Astrocyte (in vitro differentiated cells and primary cell): Measurements from ENCODE around the gene HOXA1. TPM values are rescaled to one million over a fixed set of nuclear protein-coding genes. Genes with fewer than 3 reads are reported as not detected.
A peak's percentile ranks its signal among the peaks of the same experiment; 100 is the strongest.

Experiments
- DNase-seq: peaks from one replicate; pipeline ENCODE4 v3.0.0-alpha.2; 2010; ENCODE audit warnings: low read depth
- FAIRE-seq: peaks from 2 replicates; lab custom pipeline; 2011; peaks lifted over from hg19 to GRCh38; lab: Jason Lieb, UNC
- H2AFZ ChIP-seq: 2 replicates; pipeline ENCODE4 v1.6.0; 2012; ENCODE audit warnings: low read depth, low read length, inconsistent platforms
- H3K27ac ChIP-seq: 2 replicates; pipeline ENCODE4 v1.5.1; 2011; ENCODE audit warnings: low read depth, low read length, inconsistent platforms
- H3K27me3 ChIP-seq: 2 replicates; pipeline ENCODE4 v1.6.0; 2011; ENCODE audit warnings: low read length, inconsistent platforms; ENCODE audit not compliant: insufficient read depth
- H3K36me3 ChIP-seq: 2 replicates; pipeline ENCODE4 v1.5.1; 2011; ENCODE audit warnings: low read length, inconsistent platforms; ENCODE audit not compliant: insufficient read depth
- H3K4me1 ChIP-seq: 2 replicates; pipeline ENCODE4 v1.5.1; 2011; ENCODE audit warnings: low read length, inconsistent platforms; ENCODE audit not compliant: insufficient read depth
- H3K4me2 ChIP-seq: 2 replicates; pipeline ENCODE4 v1.6.0; 2012; ENCODE audit warnings: low read length, inconsistent platforms
- H3K4me3 ChIP-seq: 2 replicates; pipeline ENCODE4 v1.5.1; 2011; ENCODE audit warnings: low read depth, mild to moderate bottlenecking, low read length, inconsistent platforms; ENCODE audit not compliant: insufficient read depth
- H3K79me2 ChIP-seq: 2 replicates; pipeline ENCODE4 v1.6.0; 2012; ENCODE audit warnings: mild to moderate bottlenecking, low read length, inconsistent platforms; ENCODE audit not compliant: insufficient read depth
- H3K9ac ChIP-seq: 2 replicates; pipeline ENCODE4 v1.6.0; 2012; ENCODE audit warnings: mild to moderate bottlenecking, low read length, inconsistent platforms
- H3K9me3 ChIP-seq: 2 replicates; pipeline ENCODE4 v1.5.1; 2012; ENCODE audit warnings: low read depth, mild to moderate bottlenecking, low read length, inconsistent platforms; ENCODE audit not compliant: insufficient read depth
- H4K20me1 ChIP-seq: 2 replicates; pipeline ENCODE4 v1.6.0; 2012; ENCODE audit warnings: low read length, inconsistent platforms; ENCODE audit not compliant: insufficient read depth
- H3K27ac Mint-ChIP-seq: one replicate; pipeline ENCODE4 v1.8.0; 2021; ENCODE audit warnings: mild to moderate bottlenecking, mixed read lengths; ENCODE audit not compliant: unreplicated experiment
- H3K27me3 Mint-ChIP-seq: one replicate; pipeline ENCODE4 v1.8.0; 2021; ENCODE audit warnings: low read depth, mixed read lengths; ENCODE audit not compliant: unreplicated experiment
- H3K36me3 Mint-ChIP-seq: one replicate; pipeline ENCODE4 v1.8.0; 2021; ENCODE audit warnings: low read depth, mixed read lengths; ENCODE audit not compliant: unreplicated experiment
- H3K4me1 Mint-ChIP-seq: one replicate; pipeline ENCODE4 v1.8.0; 2021; ENCODE audit warnings: low read depth, mixed read lengths; ENCODE audit not compliant: unreplicated experiment
- H3K4me3 Mint-ChIP-seq: one replicate; pipeline ENCODE4 v1.8.0; 2021; ENCODE audit warnings: mild to moderate bottlenecking, moderate library complexity, mixed read lengths; ENCODE audit not compliant: unreplicated experiment
- H3K9me3 Mint-ChIP-seq: one replicate; pipeline ENCODE4 v1.8.0; 2021; ENCODE audit warnings: mild to moderate bottlenecking, mixed read lengths; ENCODE audit not compliant: unreplicated experiment
- CTCF ChIP-seq: IDR thresholded peaks from 2 replicates; pipeline ENCODE4 v1.5.1; 2011; ENCODE audit warnings: low read depth, mild to moderate bottlenecking, inconsistent platforms, low read length, moderate library complexity; ENCODE audit not compliant: insufficient read depth
- EZH2 ChIP-seq: IDR thresholded peaks from 2 replicates; pipeline ENCODE4 v1.6.1; 2012; ENCODE audit warnings: mild to moderate bottlenecking, low read length, inconsistent platforms; ENCODE audit not compliant: insufficient read depth
- total RNA-seq: library from RNA; stranded (reverse); gene quantifications from 2 replicates; pipeline ENCODE4 v1.2.1, GENCODE V29; 2021

Gene HOXA1
- total RNA-seq, 1 donor from 2014 or later = 0.23 TPM

GRCh38 chr7:27062946-27063345 is 32.9 kb downstream of the HOXA1 start:
- H3K27ac Mint-ChIP-seq = no peak overlapping the region
- H3K4me3 Mint-ChIP-seq = no peak overlapping the region
- no peaks in the 10 kb centered on the region for H4K20me1 ChIP-seq
- no peak overlapping the region for H3K9ac ChIP-seq
- H3K79me2 ChIP-seq = no peaks in the 10 kb centered on the region
- DNase-seq = peak; percentile 13
- H3K4me1 Mint-ChIP-seq = no peaks in the 10 kb centered on the region
- no peak overlapping the region for H3K4me2 ChIP-seq
- no peaks in the 10 kb centered on the region for H3K9me3 Mint-ChIP-seq
- no peak overlapping the region for H3K4me3 ChIP-seq
- peaks cover 4% of the 10 kb centered on the region for H3K4me1 ChIP-seq
- no peak for TF ChIP-seq CTCF
- no peak for TF ChIP-seq EZH2
- H3K27me3 ChIP-seq = no peaks in the 10 kb centered on the region
- FAIRE-seq = no peak
- H3K9me3 ChIP-seq = no peaks in the 10 kb centered on the region
- no peak overlapping the region for H3K27ac ChIP-seq
- no peaks in the 10 kb centered on the region for H3K36me3 Mint-ChIP-seq
- H2AFZ ChIP-seq = no peak overlapping the region
- peaks cover 12% of the 10 kb centered on the region for H3K27me3 Mint-ChIP-seq
- H3K36me3 ChIP-seq = no peaks in the 10 kb centered on the region

DNA sequence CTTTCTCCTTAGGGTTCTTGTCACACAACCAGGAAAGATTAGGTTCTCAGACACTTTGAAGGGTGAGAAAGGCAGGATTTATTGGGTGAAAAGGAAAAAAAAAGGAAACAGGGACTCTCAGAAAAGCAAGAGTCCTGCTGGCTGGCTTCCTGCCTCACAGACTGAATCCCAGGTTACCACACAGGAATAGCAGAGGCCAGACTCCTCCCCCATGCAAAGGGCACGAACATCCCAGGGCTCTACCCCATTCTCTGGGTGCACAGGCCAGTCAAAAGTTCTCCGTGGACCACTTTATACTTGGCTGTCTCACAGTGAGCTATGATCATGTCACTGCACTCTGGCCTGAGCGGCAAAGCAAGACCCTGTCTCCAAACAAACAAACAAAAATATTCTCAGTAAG is 42.6 kb downstream of the HOXA1 start:
- Histone ChIP-seq H2AFZ (no peak overlapping the region), H3K4me2 (no peak overlapping the region), H3K9ac (no peak overlapping the region), H3K4me3 (no peak overlapping the region), H3K9me3 (no peaks in the 10 kb centered on the region), H3K36me3 (no peaks in the 10 kb centered on the region), H3K27ac (no peak overlapping the region), H3K27me3 (no peaks in the 10 kb centered on the region), H3K79me2 (no peaks in the 10 kb centered on the region), H3K4me1 (no peaks in the 10 kb centered on the region), H4K20me1 (no peaks in the 10 kb centered on the region)
- Mint-ChIP-seq H3K36me3 (no peaks in the 10 kb centered on the region), H3K4me3 (no peak overlapping the region), H3K27ac (no peak overlapping the region), H3K27me3 (no peaks in the 10 kb centered on the region), H3K9me3 (no peaks in the 10 kb centered on the region), H3K4me1 (no peaks in the 10 kb centered on the region)
- DNase-seq (no peak), FAIRE-seq (no peak)
- TF ChIP-seq EZH2 = no peak
- TF ChIP-seq CTCF = no peak

GRCh38 chr7:27051451-27051850 is 44.3 kb downstream of the HOXA1 start:
- no peak overlapping the region for H3K27ac Mint-ChIP-seq
- no peaks in the 10 kb centered on the region for H3K79me2 ChIP-seq
- TF ChIP-seq EZH2 = no peak
- TF ChIP-seq CTCF = no peak
- no peak overlapping the region for H3K27ac ChIP-seq
- H3K9me3 ChIP-seq = no peaks in the 10 kb centered on the region
- H3K4me1 ChIP-seq = no peaks in the 10 kb centered on the region
- H4K20me1 ChIP-seq = no peaks in the 10 kb centered on the region
- H3K36me3 Mint-ChIP-seq = no peaks in the 10 kb centered on the region
- H3K4me3 Mint-ChIP-seq = no peak overlapping the region
- DNase-seq (peak; percentile 23), FAIRE-seq (no peak)
- H3K4me3 ChIP-seq = no peak overlapping the region
- H2AFZ ChIP-seq = no peak overlapping the region
- H3K4me1 Mint-ChIP-seq = peaks cover 2% of the 10 kb centered on the region
- no peaks in the 10 kb centered on the region for H3K9me3 Mint-ChIP-seq
- no peaks in the 10 kb centered on the region for H3K27me3 Mint-ChIP-seq
- no peaks in the 10 kb centered on the region for H3K27me3 ChIP-seq
- no peak overlapping the region for H3K4me2 ChIP-seq
- H3K36me3 ChIP-seq = no peaks in the 10 kb centered on the region
- no peak overlapping the region for H3K9ac ChIP-seq
